Measurements from ENCODE around the gene IFRD1.
A peak's percentile ranks its signal among the peaks of the same experiment; 100 is the strongest.

IFRD1 gene

DNA sequence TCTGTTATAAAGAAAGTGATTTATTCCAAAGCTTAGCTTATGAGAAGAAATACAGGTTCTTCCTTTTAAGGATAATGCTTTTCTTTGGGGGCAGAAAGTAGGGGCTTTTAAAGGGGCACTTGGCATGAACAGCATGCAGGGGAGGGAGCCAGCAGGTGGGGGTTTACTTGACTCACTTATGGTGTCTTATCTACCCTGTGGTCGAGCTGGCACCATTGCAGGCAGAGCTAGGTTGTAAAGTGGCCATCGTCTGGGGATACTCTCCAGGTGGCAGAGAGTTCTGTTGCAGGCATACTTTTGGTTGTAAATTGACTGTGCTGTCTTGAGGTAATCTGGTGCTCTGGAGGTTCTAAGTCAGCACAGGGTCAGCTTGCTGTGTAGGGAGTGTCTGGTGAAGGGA is 26.3 kb upstream of the IFRD1 start:
- no peak for ATAC-seq (ENCODE audit: low read depth)
- peaks cover 11% of the 10 kb centered on the region for H3K4me1 Mint-ChIP-seq
- no peaks in the 10 kb centered on the region for H3K9me3 Mint-ChIP-seq
- H3K4me3 Mint-ChIP-seq: no peak overlapping the region
- no peak overlapping the region for H3K27ac Mint-ChIP-seq
- no peak for DNase-seq (ENCODE audit: low spot score in 2 of 2)
- H3K27me3 Mint-ChIP-seq: no peaks in the 10 kb centered on the region
- no peaks in the 10 kb centered on the region for H3K36me3 Mint-ChIP-seq

DNA sequence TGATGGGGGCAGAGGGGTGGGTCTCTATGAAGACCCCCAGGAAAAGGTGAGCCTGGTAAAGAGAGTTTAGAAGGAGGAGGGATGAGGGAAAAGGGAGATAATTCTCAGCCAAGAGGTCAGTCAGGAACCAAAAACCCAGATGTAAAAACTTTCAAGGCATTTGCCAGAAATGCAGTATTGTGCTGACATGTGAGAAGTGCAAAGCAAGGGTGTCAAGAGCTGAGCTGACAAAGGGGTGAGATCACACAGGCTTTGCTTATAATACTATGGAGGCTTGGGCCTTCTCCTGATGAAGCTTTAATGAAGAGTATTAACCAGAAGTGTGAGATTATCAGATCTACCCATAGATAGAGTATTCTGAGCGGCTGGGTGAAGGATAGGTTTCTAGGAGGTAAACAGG is 22.3 kb upstream of the IFRD1 start:
- no peak for ATAC-seq (ENCODE audit: low read depth)
- Mint-ChIP-seq H3K4me1 (no peaks in the 10 kb centered on the region), H3K36me3 (no peaks in the 10 kb centered on the region), H3K9me3 (no peaks in the 10 kb centered on the region), H3K27me3 (no peaks in the 10 kb centered on the region), H3K4me3 (no peak overlapping the region), H3K27ac (no peak overlapping the region)
- no peak for DNase-seq (ENCODE audit: low spot score in 2 of 2)

DNA sequence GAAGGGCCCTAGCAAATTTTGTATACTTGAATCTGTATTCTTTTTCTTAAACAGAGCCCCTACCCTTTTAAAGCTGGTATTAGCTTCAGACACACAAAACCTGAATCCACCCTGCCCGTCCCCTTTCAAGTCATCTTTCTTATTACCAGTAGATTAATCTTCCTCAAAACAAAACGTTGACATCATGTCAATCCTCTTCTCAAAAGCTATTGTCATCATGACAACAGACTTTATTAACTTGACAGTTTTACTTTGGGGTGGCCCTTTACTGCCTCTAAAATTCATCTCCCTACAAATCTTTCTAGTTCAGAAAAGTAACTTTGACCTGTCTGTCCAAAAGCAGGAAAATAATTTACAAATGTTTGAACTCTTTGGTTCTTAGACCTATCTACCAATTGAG is 21.5 kb upstream of the IFRD1 start:
- Mint-ChIP-seq H3K27me3 (no peaks in the 10 kb centered on the region), H3K9me3 (no peaks in the 10 kb centered on the region), H3K4me3 (no peak overlapping the region), H3K36me3 (no peaks in the 10 kb centered on the region), H3K4me1 (no peaks in the 10 kb centered on the region), H3K27ac (no peak overlapping the region)
- ATAC-seq (ENCODE audit: low read depth): no peak
- DNase-seq (ENCODE audit: low spot score in 2 of 2): no peak

DNA sequence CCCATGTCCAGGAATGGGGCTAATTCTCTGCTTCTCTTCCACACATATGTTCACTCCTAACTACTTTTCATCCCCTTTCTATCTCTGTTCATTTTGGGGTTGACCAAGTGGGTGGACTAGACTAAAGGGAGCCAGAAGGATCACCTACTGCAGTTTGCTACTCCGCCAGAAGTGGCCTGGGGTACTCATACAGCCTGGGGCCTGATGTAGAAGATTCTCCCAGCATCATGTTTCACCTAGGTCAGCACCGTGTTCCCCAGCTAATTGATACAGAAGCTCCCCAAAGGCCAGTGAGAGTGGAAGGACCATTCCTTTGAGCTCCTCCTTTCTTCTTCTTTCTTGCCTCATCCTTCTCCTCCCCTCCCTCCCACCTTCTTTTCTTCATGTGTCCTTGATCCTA is 19.6 kb upstream of the IFRD1 start:
- no peaks in the 10 kb centered on the region for H3K27me3 Mint-ChIP-seq
- no peak overlapping the region for H3K27ac Mint-ChIP-seq
- H3K4me3 Mint-ChIP-seq: no peak overlapping the region
- H3K36me3 Mint-ChIP-seq: no peaks in the 10 kb centered on the region
- no peaks in the 10 kb centered on the region for H3K4me1 Mint-ChIP-seq
- ATAC-seq (ENCODE audit: low read depth) (no peak), DNase-seq (ENCODE audit: low spot score in 2 of 2) (no peak)
- no peaks in the 10 kb centered on the region for H3K9me3 Mint-ChIP-seq

DNA sequence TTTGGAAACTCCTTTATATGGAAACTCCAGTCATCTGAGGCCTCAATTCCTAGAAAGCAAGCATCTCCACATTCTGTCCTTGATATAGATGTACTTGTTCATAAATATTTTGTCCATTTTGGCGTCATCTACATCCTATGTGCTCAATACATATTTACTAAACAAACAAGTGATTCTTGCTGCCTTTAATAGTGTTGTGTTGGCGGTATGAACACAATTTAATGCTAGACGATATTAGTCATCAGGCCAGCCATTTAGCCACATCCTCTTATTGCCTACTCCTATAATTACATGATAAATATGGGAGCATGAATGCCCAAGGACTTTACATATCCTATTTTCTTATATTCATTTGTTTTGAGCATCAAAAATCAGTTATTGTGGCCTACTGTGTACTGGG is 18.5 kb upstream of the IFRD1 start:
- no peak for ATAC-seq (ENCODE audit: low read depth)
- DNase-seq (ENCODE audit: low spot score in 2 of 2): no peak
- Mint-ChIP-seq H3K4me3 (no peak overlapping the region), H3K9me3 (no peaks in the 10 kb centered on the region), H3K27ac (no peak overlapping the region), H3K27me3 (no peaks in the 10 kb centered on the region), H3K36me3 (no peaks in the 10 kb centered on the region), H3K4me1 (no peaks in the 10 kb centered on the region)

DNA sequence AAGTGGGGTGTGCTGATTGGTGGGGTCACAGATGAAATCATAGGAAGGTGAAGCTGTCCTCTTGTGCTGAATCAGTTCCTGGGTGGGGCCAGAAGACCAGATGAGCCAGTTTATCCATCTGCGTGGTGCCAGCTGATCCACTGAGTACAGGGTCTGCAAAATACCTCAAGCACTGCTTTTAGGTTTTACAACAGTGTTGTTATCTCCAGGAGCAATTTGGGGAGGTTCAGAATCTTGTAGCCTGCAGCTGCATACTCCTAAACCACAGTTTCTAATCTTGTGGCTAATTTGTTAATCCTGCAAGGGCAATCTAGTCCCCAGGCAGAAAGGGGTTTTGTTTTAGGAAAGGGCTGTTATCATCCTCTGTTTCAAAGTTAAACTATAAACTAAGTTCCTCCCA is 17.0 kb upstream of the IFRD1 start:
- no peaks in the 10 kb centered on the region for H3K9me3 Mint-ChIP-seq
- no peak for ATAC-seq (ENCODE audit: low read depth)
- no peaks in the 10 kb centered on the region for H3K36me3 Mint-ChIP-seq
- DNase-seq (ENCODE audit: low spot score in 2 of 2): no peak
- H3K27ac Mint-ChIP-seq: no peak overlapping the region
- no peaks in the 10 kb centered on the region for H3K27me3 Mint-ChIP-seq
- H3K4me1 Mint-ChIP-seq: no peaks in the 10 kb centered on the region
- H3K4me3 Mint-ChIP-seq: no peak overlapping the region

DNA sequence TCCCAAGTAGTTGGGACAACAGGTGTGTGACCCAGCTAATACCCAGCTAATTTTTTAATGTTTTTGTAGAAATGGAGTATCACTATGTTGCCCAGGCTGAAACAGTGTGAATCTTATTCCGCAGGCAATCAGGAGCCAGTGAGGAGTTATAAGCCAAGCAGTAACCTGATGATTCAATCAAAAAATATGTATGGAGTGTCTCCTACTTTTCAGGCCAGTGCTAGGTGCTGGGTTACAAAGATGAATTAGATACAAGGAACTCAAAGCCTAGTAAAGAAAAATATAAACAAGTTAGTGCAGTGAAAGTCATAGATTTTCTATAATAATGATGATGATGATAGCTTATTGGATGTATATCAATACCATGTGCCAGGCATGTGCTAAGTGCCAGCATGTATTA is 13.2 kb upstream of the IFRD1 start:
- no peak overlapping the region for H3K4me3 Mint-ChIP-seq
- DNase-seq (ENCODE audit: low spot score in 2 of 2): no peak
- no peak overlapping the region for H3K27ac Mint-ChIP-seq
- H3K9me3 Mint-ChIP-seq: no peaks in the 10 kb centered on the region
- no peak for ATAC-seq (ENCODE audit: low read depth)
- H3K4me1 Mint-ChIP-seq: no peaks in the 10 kb centered on the region
- no peaks in the 10 kb centered on the region for H3K36me3 Mint-ChIP-seq
- H3K27me3 Mint-ChIP-seq: no peaks in the 10 kb centered on the region

DNA sequence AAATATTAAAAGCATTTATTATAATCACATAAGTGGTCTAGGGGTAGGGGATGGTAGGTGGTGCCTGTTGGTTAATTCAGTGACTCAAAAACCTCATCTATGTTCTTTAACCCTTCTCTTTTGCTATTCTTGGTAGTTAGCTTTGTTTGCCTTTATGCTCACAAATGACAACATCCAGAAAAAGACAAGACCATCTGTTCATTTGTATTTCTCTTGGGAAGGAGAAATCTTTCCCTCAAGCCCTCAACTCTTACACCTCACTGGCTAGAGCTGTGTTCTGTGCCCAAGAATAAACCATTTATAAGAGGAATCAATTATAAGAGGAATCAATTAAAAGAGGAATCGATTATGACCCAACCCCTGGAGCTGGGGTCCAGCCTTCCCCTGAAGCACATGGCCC is 10.8 kb upstream of the IFRD1 start:
- Mint-ChIP-seq H3K36me3 (no peaks in the 10 kb centered on the region), H3K4me1 (no peaks in the 10 kb centered on the region), H3K4me3 (no peak overlapping the region), H3K27me3 (no peaks in the 10 kb centered on the region), H3K9me3 (no peaks in the 10 kb centered on the region), H3K27ac (no peak overlapping the region)
- no peak for DNase-seq (ENCODE audit: low spot score in 2 of 2)
- no peak for ATAC-seq (ENCODE audit: low read depth)

DNA sequence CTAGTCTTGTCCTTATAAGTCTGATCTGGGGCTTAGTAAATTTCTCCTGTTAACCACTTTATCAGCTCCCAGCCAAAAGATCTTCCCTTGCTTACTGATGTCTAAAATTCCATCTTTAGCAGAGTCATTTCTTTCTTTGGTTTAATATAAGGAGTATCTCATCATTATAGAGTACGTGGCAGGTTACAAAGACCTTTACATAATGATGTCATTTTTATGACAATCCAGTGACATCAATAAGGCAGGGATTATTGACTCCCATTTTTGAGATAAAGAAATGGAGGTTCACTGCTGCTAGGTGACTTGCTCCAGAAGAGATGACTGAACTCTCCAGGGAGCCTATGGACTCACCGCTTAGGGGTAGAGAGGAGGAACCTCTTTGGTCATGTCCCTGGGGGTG is 8.1 kb upstream of the IFRD1 start:
- no peaks in the 10 kb centered on the region for H3K4me1 Mint-ChIP-seq
- no peak overlapping the region for H3K27ac Mint-ChIP-seq
- no peaks in the 10 kb centered on the region for H3K36me3 Mint-ChIP-seq
- no peaks in the 10 kb centered on the region for H3K9me3 Mint-ChIP-seq
- H3K4me3 Mint-ChIP-seq: no peak overlapping the region
- DNase-seq (ENCODE audit: low spot score in 2 of 2) (no peak), ATAC-seq (ENCODE audit: low read depth) (no peak)
- no peaks in the 10 kb centered on the region for H3K27me3 Mint-ChIP-seq

DNA sequence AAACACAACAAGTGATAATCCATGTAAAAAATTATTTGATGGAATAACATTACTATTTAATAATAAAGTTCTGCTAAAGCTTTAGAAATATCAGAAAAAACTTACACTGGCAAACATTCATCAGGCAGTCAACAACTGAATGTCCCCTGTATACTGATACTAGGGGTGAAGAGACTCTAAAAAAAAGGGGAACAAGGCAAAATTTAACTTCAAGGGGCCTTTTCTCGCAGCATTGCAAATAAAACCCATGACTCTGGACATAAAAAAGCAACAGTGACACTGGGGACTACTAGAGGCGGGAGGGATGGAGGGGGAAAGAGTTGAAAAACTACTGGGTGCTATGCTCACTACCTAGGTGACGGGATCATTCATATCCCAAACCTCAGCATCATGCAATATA is 5.8 kb upstream of the IFRD1 start:
- Mint-ChIP-seq H3K27me3 (no peaks in the 10 kb centered on the region), H3K36me3 (no peaks in the 10 kb centered on the region), H3K27ac (no peak overlapping the region), H3K4me1 (peaks cover 3% of the 10 kb centered on the region), H3K9me3 (no peaks in the 10 kb centered on the region), H3K4me3 (no peak overlapping the region)
- no peak for ATAC-seq (ENCODE audit: low read depth)
- no peak for DNase-seq (ENCODE audit: low spot score in 2 of 2)

DNA sequence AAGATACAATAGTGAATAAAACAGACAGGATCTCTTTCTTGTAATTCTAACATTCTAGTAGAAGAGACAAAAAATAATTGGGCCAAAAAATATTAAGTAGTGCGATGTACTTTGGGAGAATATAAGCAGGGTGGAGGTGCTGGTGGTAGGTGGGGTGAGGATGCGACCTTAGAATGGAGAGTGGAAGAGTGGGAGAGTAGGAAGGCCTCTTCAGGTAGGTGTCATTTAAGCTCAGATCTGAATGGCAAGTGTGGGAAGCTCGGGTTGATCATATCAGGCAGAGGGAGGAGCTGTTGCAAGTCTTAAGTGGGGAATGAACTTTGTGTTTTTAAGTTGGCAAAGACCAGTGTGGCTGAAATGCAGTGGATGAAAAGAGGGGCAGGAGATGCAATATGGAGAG is 3.8 kb upstream of the IFRD1 start:
- Mint-ChIP-seq H3K36me3 (no peaks in the 10 kb centered on the region), H3K9me3 (no peaks in the 10 kb centered on the region), H3K27me3 (no peaks in the 10 kb centered on the region), H3K27ac (no peak overlapping the region), H3K4me3 (no peak overlapping the region), H3K4me1 (peaks cover 9% of the 10 kb centered on the region)
- no peak for DNase-seq (ENCODE audit: low spot score in 2 of 2)
- no peak for ATAC-seq (ENCODE audit: low read depth)

DNA sequence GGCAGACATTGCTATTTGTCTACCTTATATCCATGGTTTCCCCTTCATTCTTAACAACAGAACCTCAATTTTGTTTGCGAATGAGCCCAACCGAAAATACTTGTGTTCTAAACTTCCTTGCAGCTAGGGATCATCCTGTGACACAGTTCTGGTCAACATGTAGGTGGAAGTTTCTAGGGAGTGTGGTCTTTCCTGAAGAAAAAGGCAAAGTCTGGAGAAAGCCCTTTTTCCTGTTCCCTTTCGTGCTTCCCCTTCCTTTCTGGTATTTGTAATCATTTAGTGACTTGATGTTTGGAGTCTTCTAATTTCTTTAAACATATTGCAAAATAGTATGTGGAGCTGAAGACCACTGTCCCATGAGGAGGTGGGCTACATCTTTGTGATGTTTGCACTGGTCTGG is 2.9 kb upstream of the IFRD1 start:
- Mint-ChIP-seq H3K27ac (no peak overlapping the region), H3K36me3 (no peaks in the 10 kb centered on the region), H3K27me3 (no peaks in the 10 kb centered on the region), H3K9me3 (no peaks in the 10 kb centered on the region), H3K4me3 (no peak overlapping the region), H3K4me1 (peaks cover 14% of the 10 kb centered on the region)
- no peak for ATAC-seq (ENCODE audit: low read depth)
- DNase-seq (ENCODE audit: low spot score in 2 of 2): no peak

DNA sequence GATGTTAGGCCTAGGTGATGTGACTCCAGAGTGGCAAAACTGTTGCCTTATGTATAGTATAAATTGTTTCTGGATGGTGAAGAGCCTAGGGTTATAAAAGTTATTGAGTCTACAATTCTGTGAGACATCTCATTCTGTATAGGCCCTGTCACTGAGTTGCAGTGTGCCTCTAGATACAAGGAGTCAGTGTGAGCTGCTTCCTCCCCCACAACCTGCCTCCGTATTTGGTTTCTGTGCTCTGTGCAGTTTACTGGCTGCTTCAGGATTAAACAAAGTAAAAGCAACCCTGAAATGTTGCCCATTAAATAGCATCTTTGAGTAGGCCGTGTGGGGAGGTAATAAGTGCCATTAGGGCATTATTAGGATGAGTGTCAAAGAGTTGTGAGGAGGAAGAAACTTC is 1.9 kb upstream of the IFRD1 start:
- Mint-ChIP-seq H3K4me1 (peaks cover 18% of the 10 kb centered on the region), H3K4me3 (no peak overlapping the region), H3K27me3 (no peaks in the 10 kb centered on the region), H3K27ac (no peak overlapping the region), H3K9me3 (no peaks in the 10 kb centered on the region), H3K36me3 (no peaks in the 10 kb centered on the region)
- DNase-seq (ENCODE audit: low spot score in 2 of 2) (no peak), ATAC-seq (ENCODE audit: low read depth) (no peak)

DNA sequence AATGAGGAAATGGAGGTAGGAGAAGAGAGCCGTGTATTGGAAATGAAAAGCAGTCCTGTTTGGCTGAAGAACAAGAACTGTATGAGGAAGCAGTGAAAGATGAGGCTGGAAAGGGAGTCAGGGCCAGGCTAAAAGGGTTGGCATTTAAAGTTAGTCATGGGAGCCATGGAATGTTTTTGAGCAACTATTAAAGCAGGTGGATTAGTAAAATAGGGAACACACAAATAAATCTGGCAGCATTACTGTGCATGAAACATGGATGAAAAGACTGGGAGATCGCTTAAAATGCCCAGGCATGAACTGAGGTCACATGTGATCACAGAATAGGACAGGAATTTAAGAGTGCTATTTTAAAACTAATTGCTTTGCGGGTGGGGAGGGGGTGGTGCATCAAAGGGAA is 1.4 kb upstream of the IFRD1 start:
- Mint-ChIP-seq H3K27me3 (no peaks in the 10 kb centered on the region), H3K9me3 (no peaks in the 10 kb centered on the region), H3K27ac (no peak overlapping the region), H3K4me1 (peaks cover 18% of the 10 kb centered on the region), H3K4me3 (no peak overlapping the region), H3K36me3 (no peaks in the 10 kb centered on the region)
- no peak for DNase-seq (ENCODE audit: low spot score in 2 of 2)
- no peak for ATAC-seq (ENCODE audit: low read depth)

DNA sequence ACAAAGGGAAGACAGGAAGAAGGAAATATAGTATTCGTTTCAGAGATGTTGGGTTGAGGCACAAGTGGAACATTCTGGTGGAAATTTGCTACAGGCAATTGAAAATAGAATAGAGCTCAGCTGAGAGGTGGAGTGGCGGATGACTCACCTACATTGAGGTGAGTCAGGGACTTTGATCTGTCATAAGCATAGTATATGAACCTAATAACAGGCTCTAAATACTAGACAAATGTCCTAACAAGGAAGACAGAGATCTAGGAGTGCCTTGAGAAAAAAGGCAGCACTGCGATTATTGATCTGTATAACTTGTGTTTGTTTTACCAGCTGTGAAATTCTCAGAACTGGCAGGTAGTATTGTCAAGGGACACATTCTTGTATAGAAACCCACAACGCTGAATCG is 907 bp upstream of the IFRD1 start:
- Mint-ChIP-seq H3K36me3 (no peaks in the 10 kb centered on the region), H3K9me3 (no peaks in the 10 kb centered on the region), H3K4me3 (peak overlapping the region; percentile 94), H3K27ac (peak overlapping the region; percentile 99), H3K27me3 (no peaks in the 10 kb centered on the region), H3K4me1 (peaks cover 18% of the 10 kb centered on the region)
- DNase-seq (ENCODE audit: low spot score in 2 of 2) (no peak), ATAC-seq (ENCODE audit: low read depth) (no peak)

All from memory B cell (primary cell).